Dermis lymphatic vessel endothelial cell (primary cell): Measurements from ENCODE around the gene VAMP3. TPM values are rescaled to one million over a fixed set of nuclear protein-coding genes. Genes with fewer than 3 reads are reported as not detected.

ENCODE experiments used
- total RNA-seq: library from RNA; depleted of rRNA; stranded (reverse); fragments of >200 nt; gene quantifications from 2 replicates; pipeline ENCODE4 v1.2.1, GENCODE V29; 2014

VAMP3 gene, protein sequence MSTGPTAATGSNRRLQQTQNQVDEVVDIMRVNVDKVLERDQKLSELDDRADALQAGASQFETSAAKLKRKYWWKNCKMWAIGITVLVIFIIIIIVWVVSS
- 102 and 117 TPM in 2 replicates for total RNA-seq

DNA sequence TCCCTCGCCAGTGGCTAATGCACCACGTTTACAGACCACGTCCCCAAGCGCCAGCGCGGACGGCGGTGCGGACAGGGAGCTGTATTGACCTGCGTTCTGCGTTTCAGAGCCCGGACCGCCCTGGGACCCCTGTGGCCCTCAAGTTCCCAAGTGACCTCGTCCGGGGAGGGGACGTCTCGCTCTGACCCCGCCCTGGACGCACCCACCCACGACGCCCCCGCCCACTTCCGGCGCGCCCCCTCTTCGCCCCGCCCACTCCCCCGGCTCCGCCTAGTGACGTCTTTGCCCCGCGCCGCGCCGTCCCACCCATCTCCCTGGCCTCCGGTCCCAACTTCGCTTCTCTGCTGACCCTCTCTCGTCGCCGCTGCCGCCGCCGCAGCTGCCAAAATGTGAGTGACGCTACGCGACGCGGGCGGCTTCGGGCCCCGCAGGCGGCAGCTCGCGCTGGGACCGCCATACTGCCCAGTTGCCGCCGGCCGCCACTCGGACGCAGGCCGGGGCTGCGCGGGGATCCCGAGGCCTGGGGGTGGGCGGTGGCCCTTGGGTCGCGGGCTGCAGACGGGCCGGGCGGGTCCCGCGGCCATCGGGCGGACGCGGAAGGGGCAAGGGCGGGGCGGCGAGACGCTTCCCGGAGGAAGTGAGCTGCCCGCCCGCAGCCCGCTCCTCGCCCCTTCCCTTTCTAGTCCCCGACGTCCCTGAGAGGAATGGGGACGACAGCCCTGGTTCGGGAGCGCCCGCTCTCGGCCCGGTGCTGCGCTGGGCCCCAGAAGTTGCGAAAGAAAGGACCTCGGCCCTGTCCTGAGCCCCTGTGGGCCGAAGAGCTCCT, at the start of gene VAMP3:
VAMP3 (plus strand) TSS at position 300 of the 826 bp plus-strand sequence; CDS start at position 388, 88 bp downstream.

DNA sequence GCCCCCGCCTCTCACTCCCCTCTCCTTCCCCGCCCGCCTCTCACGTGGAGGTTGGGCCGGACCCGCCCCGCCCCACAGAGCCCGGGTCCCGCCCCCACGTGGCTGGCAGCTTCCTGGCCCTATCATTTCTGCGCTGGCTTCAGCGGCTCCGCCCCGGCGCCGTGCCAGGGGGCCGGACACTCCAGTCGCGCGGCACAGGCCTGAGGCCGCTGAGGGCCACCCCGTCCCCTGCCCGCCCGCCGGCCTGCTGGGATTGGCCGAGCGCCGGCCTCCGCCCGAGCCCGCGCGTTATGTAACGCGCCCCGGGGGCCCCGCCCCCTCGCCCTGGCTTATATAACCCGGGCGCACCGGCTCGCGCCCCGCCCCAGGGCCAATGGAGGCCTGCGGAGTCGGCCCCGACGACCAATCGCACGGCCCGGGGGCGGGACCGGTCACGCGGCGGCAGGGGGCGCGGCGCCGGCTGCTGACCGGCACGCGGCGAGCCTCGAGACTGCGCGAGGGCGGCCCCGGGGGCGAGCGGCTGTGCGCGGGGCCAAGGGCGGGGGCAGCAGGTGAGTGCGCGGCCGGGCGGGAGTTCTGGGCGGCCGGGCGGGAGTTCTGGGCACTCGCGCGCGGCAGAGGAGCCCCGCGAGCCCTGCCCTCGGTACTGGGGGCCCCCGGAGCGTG, 12.9 kb downstream of the VAMP3 start, which contains the start of gene PER3:
PER3 (plus strand) TSS at position 466 of the 666 bp plus-strand sequence. CDS start 587 bp downstream, outside the sequence.

Other genes starting within 250 kb of the VAMP3 start
- 1.6 and 2.1 TPM in 2 replicates for gene PER3, start 13.0 kb downstream of the VAMP3 start, total RNA-seq
- 0.33 TPM in 1 of 2 replicates, not detected in the other for gene UTS2, start 81.8 kb downstream of the VAMP3 start, total RNA-seq
- gene TNFRSF9, start 169.5 kb downstream of the VAMP3 start, total RNA-seq: under 0.01 and 0.11 TPM in 2 replicates
- 201 and 228 TPM in 2 replicates for gene PARK7, start 190.4 kb downstream of the VAMP3 start, total RNA-seq